Measurements from ENCODE around the gene SERPINA1. TPM values are rescaled to one million over a fixed set of nuclear protein-coding genes. Genes with fewer than 3 reads are reported as not detected.

SERPINA1 gene
- 1,000 to 10,000 TPM in 1 of 4 donors, 100 to 1,000 TPM in 3; 102 to 1,757 (median 637) TPM for total RNA-seq

DNA sequence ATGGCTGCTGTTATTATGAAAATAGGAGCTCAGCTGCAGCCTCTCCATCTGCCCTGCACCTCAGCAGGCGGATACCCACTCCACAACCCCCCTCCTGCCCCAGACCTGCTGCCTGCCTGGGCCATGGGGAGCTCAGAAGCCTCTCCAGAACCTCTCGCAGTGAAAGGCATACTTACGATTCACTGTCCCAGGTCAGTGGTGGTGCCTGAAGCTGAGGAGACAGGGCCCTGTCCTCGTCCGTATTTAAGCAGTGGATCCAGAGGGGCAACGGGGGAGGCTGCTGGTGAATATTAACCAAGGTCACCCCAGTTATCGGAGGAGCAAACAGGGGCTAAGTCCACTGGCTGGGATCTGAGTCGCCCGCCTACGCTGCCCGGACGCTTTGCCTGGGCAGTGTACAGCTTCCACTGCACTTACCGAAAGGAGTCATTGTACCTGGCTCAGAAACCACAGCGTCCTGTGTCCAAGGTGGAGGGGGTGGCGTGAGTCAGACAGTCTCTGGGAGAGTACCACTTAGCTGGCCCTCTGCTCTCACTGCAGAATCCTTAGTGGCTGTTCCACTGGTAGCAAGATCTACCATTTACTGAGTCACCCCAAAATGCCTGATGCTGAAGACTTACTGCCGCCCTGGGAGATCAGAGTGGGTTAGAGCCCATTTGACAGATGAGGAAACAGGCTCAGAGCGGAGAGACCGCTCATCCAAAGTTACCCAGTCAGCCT is at the start of gene SERPINA1:
SERPINA1 (minus strand) TSS at position 219 of the 720 bp plus-strand sequence. CDS start 5,365 bp downstream, outside the sequence.
- peak within 1 kb of the TSS in 3 of 4 donors; percentile 35 to 87 (median 82) for H3K27ac ChIP-seq
- H3K4me1 ChIP-seq: peaks cover 0 to 52% (median 0%) of the 10 kb centered on the region in 4 donors
- H3K9me3 ChIP-seq: no peaks in the 10 kb centered on the region
- peak in 2 of 3 donors; percentile 80 to 82 for DNase-seq
- peak within 1 kb of the TSS in 3 of 4 donors; percentile 5 to 49 (median 43) for H3K4me3 ChIP-seq
- H3K27me3 ChIP-seq: no peaks in the 10 kb centered on the region
- H3K36me3 ChIP-seq: no peaks in the 10 kb centered on the region
- no peak for TF ChIP-seq POLR2A (IDR thresholded peaks at IDR 0.05)
- TF ChIP-seq, protein P1, sequence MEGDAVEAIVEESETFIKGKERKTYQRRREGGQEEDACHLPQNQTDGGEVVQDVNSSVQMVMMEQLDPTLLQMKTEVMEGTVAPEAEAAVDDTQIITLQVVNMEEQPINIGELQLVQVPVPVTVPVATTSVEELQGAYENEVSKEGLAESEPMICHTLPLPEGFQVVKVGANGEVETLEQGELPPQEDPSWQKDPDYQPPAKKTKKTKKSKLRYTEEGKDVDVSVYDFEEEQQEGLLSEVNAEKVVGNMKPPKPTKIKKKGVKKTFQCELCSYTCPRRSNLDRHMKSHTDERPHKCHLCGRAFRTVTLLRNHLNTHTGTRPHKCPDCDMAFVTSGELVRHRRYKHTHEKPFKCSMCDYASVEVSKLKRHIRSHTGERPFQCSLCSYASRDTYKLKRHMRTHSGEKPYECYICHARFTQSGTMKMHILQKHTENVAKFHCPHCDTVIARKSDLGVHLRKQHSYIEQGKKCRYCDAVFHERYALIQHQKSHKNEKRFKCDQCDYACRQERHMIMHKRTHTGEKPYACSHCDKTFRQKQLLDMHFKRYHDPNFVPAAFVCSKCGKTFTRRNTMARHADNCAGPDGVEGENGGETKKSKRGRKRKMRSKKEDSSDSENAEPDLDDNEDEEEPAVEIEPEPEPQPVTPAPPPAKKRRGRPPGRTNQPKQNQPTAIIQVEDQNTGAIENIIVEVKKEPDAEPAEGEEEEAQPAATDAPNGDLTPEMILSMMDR (IDR thresholded peaks at IDR 0.05): no peak

DNA sequence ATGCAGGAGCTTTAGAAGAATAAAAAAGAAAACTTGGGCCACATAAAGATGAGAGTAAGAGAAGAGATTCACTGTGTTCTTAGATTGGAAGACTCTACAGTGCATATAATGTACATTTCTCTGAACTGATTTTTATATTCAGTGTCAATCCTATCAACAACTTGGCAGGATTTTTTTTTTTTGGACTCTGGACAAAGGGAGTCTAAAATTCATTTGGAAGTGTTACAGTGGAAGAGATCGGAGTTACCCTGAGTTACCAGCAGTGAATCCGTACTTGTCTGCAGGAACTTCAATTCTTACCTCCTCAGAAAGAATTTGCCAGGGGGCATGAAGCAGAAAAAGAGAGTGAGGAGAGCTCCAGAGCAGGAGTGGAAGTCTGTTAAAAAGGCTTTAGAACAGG is 40.2 kb upstream of the SERPINA1 start:
- H3K27ac ChIP-seq: no peak overlapping the region
- H3K36me3 ChIP-seq: no peaks in the 10 kb centered on the region
- H3K27me3 ChIP-seq: no peaks in the 10 kb centered on the region
- H3K9me3 ChIP-seq: no peaks in the 10 kb centered on the region
- TF ChIP-seq, protein P1 (IDR thresholded peaks at IDR 0.05): no peak
- no peak for TF ChIP-seq POLR2A (IDR thresholded peaks at IDR 0.05)
- H3K4me1 ChIP-seq: no peaks in the 10 kb centered on the region
- DNase-seq: no peak
- H3K4me3 ChIP-seq: no peak overlapping the region

DNA sequence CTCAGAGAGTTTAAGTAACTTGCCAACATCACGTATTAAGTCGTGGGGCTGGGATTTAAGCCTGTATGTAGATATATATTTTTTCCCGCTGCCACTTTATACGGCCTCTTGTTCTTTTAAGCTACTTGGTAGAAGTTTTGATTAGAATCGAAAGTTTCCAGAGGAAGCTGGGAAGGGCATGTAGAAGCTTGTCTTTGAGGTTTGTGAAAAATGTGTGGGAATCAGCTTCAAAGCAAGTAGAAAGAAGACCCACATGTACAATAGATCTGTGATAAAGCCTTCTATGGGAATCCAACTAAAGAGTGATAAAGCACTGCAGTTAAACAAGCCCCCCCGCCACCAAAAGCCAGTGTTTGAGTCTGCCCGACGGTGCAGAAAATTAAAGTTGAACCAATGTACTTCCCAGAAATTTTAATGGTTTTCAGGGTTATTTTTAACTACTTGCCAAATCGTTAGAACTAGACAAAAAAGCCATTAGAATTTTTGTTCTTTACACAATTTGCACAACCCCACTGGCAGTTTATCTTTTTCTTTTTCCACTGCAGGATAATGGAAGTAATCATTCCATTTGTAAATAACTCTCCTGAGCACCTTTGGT is 38.7 kb upstream of the SERPINA1 start:
- Histone ChIP-seq H3K27ac (no peak overlapping the region), H3K27me3 (no peaks in the 10 kb centered on the region), H3K4me3 (no peak overlapping the region), H3K4me1 (no peaks in the 10 kb centered on the region), H3K9me3 (no peaks in the 10 kb centered on the region), H3K36me3 (no peaks in the 10 kb centered on the region)
- DNase-seq: no peak
- TF ChIP-seq POLR2A (IDR thresholded peaks at IDR 0.05): no peak
- TF ChIP-seq, protein P1 (IDR thresholded peaks at IDR 0.05): no peak

DNA sequence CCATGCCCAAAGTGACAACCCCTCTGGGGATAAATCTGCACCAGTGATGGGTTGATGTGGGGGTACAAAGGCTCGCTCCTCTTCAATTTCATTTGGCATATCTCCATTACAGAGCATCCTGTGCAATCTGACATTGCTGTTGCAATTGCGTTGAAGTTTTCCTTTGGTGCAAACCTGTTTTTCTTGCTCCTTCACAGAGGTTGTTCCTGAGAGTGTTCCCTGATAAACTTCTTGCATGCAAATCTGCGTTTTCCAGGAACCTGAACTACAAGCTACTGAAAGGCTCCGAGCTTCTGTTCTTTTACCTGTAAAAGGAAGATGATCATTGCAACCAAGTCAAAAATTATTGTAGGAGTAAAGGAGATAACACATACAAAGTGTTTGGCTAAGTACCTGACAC is 38.1 kb upstream of the SERPINA1 start:
- no peak for TF ChIP-seq POLR2A (IDR thresholded peaks at IDR 0.05)
- TF ChIP-seq, protein P1 (IDR thresholded peaks at IDR 0.05): no peak
- DNase-seq: no peak
- Histone ChIP-seq H3K4me3 (no peak overlapping the region), H3K36me3 (no peaks in the 10 kb centered on the region), H3K9me3 (no peaks in the 10 kb centered on the region), H3K4me1 (no peaks in the 10 kb centered on the region), H3K27ac (no peak overlapping the region), H3K27me3 (no peaks in the 10 kb centered on the region)

DNA sequence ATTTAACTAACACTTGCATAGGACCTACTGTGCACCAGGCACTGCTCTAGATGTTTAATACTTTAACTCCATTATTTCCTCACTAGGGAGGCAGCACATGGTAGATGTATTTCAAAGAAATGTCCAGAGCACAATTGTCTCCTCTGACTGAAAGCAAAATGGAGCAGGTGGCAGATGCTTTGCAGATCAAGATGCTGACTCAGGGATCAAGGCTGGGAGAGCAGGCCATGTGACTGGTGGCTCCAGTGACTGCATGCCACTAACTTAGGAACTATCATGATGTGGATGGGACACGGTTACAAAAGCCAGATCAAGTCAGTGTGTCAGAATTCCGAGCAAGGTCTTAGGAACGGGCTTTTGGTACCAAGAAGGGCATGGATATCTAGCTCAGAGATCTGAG is 36.0 kb upstream of the SERPINA1 start:
- no peaks in the 10 kb centered on the region for H3K4me1 ChIP-seq
- DNase-seq: no peak
- no peaks in the 10 kb centered on the region for H3K36me3 ChIP-seq
- H3K4me3 ChIP-seq: no peak overlapping the region
- TF ChIP-seq POLR2A (IDR thresholded peaks at IDR 0.05): no peak
- TF ChIP-seq, protein P1 (IDR thresholded peaks at IDR 0.05): no peak
- H3K27me3 ChIP-seq: no peaks in the 10 kb centered on the region
- no peaks in the 10 kb centered on the region for H3K9me3 ChIP-seq
- no peak overlapping the region for H3K27ac ChIP-seq

Data from Peyer's patch (tissue), 4 donors.